ENCODE measurements around the gene VPS36.
"Not testable (repeated sequence)": the region's sequence is repeated elsewhere in the genome, so short reads cannot be mapped to it uniquely, and the experiment has no call there.

Gene VPS36

DNA sequence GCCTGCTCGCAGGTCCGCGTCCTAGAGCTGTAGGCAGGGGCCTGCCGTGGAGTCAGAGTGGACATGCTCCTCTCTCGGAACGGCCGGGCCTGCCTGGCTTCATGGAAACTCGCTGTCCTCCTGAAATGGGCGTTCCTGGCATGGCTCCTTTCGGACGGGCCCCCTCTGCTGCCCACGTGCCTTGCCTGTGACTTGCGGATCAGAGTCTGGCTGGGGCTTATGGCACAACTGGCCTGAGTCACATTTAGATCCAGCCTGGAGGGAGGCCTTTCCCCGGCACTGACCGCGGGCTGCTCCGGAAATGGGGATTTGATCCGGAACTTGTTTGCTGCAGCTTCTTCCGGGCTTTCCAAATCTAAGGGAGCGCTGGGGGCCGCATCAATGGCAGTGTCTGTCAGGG lies 72.5 kb downstream of the VPS36 start:
- no peak for DNase-seq (ENCODE audit: low spot score)

DNA sequence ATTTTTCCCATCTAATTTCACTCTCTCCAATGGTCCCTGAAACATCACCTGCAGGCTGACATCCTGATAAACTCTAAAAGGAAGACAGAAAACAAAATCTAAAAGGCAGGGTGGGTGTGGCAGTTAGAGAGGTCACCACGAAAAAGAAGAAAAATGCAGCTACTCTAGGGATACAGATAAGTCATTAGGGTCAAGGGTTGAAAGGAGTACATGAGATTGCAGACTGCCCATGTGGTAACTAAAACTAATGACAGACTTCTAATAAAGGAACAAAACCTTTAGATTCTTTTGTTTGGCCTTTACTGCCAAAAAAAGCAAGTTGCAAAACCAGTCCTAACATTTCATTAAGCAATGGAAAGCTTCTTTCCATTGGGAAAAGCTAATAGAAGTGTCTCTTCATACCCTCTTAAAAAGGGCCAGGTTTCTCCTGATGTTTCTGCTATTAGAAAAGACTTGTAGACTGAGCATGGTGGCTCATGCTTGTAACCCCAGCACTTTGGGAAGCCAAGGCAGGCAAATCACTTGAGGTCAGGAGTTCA lies 75.5 kb downstream of the VPS36 start:
- DNase-seq (ENCODE audit: low spot score), result no peak

DNA sequence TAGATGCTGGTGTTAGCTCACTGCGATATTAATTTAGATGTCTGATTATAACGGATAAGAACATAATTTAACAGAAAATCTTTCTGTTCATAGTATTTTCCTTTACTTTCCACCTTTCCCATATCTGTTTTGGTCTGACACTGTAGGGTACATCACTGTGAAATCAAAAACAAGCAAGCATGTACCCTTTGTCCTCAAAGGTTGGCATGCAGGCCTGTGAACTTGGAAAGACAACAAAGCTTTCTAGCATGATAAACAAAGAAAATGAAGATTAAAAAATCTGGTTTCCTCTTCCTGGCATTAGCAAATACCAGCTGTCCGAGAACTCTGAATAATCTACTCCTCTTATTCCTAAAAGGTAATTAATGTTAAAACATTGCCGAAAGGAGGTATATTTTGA lies 76.0 kb downstream of the VPS36 start:
- DNase-seq (ENCODE audit: low spot score), result no peak

DNA sequence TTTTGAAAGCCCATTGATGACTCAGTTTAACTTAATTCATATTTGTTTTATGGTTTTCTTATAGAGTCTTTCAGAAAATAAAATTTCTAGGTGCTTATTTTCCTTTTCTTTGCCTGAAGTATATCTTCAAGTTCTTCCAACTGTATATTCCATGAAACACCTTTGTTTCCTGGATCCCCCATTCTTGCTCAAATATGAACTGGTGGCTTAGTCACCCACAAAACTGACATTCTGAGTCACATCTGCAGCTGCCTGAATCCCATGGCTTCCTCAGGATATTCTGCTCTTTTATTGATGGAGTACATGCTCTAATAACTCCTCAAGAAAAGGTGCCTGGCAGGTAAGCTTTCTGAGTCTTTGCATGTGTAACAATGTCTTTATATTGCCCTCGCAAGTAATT lies 77.2 kb downstream of the VPS36 start:
- not testable (repeated sequence) for DNase-seq (ENCODE audit: low spot score)

DNA sequence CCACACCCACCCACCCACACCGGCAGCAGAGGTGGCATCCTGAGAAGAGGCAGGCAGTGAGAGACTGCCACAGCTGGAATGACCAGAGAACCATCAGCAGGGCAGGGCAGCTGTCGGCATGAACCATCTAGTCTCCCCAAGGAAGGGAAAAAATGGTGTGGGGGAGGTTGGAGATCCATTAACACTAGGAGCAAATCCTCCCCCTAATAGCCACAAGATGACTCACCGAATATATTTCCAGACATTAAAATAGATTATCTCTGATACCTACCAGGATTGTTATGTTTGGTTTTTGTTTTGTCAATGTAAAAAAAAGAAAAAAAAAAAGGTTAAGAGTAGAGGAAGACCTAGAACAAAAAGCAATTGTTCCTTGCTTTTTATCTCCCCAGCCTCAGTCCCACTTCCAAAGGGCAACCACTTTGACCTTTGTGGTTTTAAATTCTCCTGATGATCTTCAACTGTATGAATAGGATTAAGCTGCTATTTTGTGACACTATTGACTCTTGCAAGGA lies 78.6 kb downstream of the VPS36 start:
- no peak for DNase-seq (ENCODE audit: low spot score)

DNA sequence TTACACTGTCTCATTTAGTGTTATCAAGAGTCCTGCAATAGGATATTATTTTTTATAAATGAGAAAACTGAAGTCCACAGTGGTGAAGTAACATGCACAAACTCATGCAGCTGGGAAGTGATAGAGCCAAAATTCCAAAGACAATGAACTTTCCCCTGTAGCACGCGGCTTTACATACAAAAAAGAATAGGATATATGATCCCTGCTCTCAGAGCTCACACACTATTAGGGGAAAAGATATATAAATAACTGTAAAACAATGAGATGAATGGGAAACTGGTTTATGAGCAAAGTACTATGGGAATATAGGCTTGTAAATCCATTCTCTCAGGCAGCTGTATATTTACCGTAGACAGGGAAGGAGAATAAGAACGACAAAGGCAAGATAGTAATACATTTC lies 84.1 kb downstream of the VPS36 start:
- no peak for DNase-seq (ENCODE audit: low spot score)
